GM18526 (cell line): ENCODE results near the gene TTLL8.

Source experiments
- POLR2A ChIP-seq: IDR thresholded peaks from 3 replicates; pipeline ENCODE4 v1.6.1; 2011; ENCODE audit not compliant: insufficient read length; ENCODE audit errors: extremely low read depth

TTLL8 gene

DNA sequence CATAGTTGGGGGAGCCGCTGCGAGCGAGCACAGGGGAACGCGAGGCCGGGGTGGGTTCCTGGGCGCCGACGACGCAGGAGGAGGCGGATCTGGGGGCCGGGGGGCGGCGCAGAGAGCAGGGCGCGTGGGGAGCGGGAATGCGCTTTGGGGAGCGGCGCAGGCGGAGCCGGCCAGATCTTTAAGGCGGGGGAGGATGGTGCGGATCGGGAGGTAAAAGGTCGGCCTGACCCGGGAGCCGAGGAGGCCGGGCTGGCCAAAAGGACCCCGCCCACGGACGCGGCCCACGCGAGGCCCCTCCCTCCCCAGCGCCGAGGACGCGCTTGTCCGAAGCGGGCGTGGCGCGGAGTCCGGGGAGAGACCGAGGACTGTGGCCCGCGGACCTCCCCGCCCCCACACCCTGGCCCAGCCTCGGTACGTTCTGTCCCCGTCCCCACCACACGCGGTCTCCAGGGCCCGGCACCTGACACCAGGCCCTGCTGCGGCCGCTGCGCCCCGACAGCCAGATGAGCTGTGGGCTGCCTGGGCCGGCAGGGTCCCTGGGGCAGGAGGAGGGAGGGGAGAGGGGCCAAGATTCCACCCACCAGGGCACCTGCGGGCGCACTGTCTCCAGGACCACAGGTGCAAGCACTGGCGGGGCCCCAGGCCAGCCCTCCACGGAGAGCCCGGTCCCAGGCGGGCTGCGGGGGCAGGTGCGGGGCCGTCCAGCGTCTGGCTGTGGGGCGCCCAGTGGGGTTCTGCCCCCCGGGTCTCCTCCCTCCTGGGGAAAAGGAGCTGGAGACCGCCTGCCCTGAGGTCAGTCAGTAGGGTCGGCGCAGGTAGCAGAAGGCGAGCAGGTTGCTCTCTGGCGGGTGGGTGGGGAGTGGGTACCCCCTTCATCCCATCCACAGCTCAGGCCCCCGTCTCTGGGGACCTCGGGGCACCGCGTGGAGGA is 86.6 kb downstream of the TTLL8 start:
- TF ChIP-seq POLR2A: peak; percentile 17

- TF ChIP-seq POLR2A: peak; percentile 83
Measured at GRCh38 chr22:49970528-49971231, 87.4 kb downstream of the TTLL8 start.

DNA sequence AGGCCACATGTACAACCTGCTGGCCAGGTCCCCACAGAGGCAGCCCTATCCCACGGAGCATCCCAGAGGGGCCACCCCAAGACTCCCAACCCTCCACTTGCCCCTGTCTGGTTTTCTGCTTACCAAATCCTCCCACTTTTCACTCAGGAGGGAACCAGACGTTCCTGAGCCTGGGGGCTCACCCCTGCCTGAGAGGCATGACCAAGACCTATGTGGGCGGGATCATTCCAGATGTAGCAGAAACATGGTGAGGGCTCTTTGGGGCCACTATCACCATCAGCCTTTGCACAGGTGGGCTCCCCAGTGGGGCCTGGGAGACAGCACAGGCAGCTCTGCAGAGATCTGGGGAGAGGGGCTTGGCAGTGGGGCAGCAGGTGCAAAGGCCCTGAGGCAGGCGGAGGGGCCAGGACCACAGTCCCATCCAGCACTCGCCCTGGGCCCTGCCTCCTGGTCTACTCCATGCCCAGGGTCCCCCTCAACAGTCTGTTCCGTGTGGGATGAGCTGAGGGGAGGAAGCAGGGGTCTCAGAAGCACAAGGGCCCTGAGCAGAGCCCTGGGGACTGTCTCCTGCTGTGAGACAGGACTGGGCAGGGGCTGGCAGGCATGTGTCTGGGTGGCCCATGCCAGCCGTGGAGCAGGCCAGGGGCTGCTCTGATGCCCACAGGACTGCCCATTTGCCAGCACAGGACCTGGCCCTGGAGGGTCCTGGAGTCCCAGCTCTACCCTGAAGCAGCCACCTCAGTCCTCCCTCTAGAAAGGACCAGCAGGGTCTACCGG is 88.2 kb downstream of the TTLL8 start:
- TF ChIP-seq POLR2A: no peak

- no peak for TF ChIP-seq POLR2A
Measured at GRCh38 chr22:49968831-49969661, 89.1 kb downstream of the TTLL8 start.
